ENCODE measurements around the gene PRDM16. TPM values are rescaled to one million over a fixed set of nuclear protein-coding genes. Genes with fewer than 3 reads are reported as not detected.

PRDM16 gene
- polyA plus RNA-seq, 3 donors, result not detected

- Histone ChIP-seq H3K4me2 (replicated peaks; ENCODE audit: extremely low read depth, low read length, poor library complexity, severe bottlenecking) (no peak overlapping the region), H3K79me2 (ENCODE audit: insufficient read depth, low read length) (no peaks in the 10 kb centered on the region), H3K27me3 (ENCODE audit: control insufficient read depth in 2 of 2, insufficient read depth in 2 of 2, low read length in 2 of 2) (peaks cover 8 to 27% of the 10 kb centered on the region in 2 donors), H4K20me1 (ENCODE audit: insufficient read depth, low read length) (no peaks in the 10 kb centered on the region), H3K27ac (ENCODE audit: low read depth in 1 of 2, low read length in 2 of 2) (no peak overlapping the region), H3K9ac (ENCODE audit: insufficient read depth, low read length, poor library complexity, severe bottlenecking) (no peak overlapping the region), H3K9me3 (replicated peaks in 1 of 2; ENCODE audit: control insufficient read depth in 1 of 2, insufficient read depth in 1 of 2, low read length in 2 of 2) (no peaks in the 10 kb centered on the region), H2AFZ (ENCODE audit: insufficient read depth, low read depth, low read length, poor library complexity, severe bottlenecking) (no peak overlapping the region), H3K4me1 (ENCODE audit: control insufficient read depth in 1 of 2, insufficient read depth in 2 of 2, low read length in 2 of 2) (no peaks in the 10 kb centered on the region), H3K4me3 (replicated peaks in 1 of 3; ENCODE audit: low read depth in 2 of 3, low read length in 3 of 3) (no peak overlapping the region), H3K36me3 (replicated peaks in 1 of 2; ENCODE audit: control insufficient read depth in 1 of 2, insufficient read depth in 2 of 2, low read length in 2 of 2) (no peaks in the 10 kb centered on the region)
- no peak overlapping the region for H3K4me3 Mint-ChIP-seq
- H3K27me3 Mint-ChIP-seq (ENCODE audit: low read depth in 3 of 3), result peaks cover 32 to 41% (median 41%) of the 10 kb centered on the region in 3 donors
- WGBS (ENCODE audit: insufficient coverage), result 96% methylated on average over 12 of the region's 13 CpGs
- no peaks in the 10 kb centered on the region for H3K4me1 Mint-ChIP-seq
- intact Hi-C loops (cut with micrococcal nuclease), result no loop called here
- TF ChIP-seq, protein P1, sequence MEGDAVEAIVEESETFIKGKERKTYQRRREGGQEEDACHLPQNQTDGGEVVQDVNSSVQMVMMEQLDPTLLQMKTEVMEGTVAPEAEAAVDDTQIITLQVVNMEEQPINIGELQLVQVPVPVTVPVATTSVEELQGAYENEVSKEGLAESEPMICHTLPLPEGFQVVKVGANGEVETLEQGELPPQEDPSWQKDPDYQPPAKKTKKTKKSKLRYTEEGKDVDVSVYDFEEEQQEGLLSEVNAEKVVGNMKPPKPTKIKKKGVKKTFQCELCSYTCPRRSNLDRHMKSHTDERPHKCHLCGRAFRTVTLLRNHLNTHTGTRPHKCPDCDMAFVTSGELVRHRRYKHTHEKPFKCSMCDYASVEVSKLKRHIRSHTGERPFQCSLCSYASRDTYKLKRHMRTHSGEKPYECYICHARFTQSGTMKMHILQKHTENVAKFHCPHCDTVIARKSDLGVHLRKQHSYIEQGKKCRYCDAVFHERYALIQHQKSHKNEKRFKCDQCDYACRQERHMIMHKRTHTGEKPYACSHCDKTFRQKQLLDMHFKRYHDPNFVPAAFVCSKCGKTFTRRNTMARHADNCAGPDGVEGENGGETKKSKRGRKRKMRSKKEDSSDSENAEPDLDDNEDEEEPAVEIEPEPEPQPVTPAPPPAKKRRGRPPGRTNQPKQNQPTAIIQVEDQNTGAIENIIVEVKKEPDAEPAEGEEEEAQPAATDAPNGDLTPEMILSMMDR (IDR thresholded peaks at IDR 0.05), result no peak
- no peak overlapping the region for H3K27ac Mint-ChIP-seq
- peaks cover 0 to 2% (median 0%) of the 10 kb centered on the region in 7 donors for H3K9me3 Mint-ChIP-seq
- H3K36me3 Mint-ChIP-seq, result no peaks in the 10 kb centered on the region
- DNase-seq, result no peak
Measured at GRCh38 chr1:3153197-3153596, 84.2 kb downstream of the PRDM16 start.

DNA sequence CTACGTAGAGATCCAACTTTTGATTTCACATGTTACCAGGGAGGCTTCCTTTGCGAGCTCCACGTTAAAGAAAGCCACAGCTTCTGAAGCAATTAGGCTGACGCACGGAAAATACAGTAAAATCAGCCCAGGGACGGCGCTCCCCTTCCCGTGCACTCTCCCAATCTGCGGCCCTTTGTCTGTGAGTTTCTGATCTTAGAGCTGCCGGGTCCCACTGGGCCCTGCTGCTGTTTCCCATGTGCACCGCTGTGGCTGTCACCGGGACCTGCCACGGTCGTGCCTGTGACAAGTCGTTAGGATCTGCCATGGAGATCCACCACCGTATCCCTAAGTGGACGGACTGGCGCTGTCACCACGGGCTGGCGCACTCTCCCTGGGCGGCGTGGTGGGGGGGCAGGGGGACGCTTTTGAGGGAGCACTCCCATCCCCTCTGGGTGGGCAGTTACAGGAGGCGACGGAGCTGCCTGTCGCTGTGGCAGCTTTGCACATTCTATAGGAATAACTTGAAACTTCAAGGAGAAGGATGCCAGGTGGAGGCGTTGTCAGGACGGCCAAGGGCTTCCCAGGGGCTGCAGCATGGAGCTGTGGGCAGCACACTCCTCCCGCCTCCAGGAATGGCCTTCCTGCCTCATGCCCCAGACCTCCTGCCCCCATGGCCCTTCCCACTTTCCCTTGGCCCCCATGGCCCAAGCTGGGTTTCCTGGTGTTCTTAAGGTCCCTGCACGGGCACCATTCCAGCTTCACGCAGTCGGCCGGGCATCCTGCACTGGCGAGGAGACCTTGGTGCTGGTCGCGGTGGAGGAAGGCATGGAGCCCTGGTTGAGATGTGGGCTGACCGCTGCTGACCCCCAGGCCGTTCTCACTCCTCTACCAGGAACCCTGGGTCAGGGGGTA, 85.1 kb downstream of the PRDM16 start:
- no peaks in the 10 kb centered on the region for H3K4me1 Mint-ChIP-seq
- peaks cover 35 to 48% (median 38%) of the 10 kb centered on the region in 3 donors for H3K27me3 Mint-ChIP-seq (ENCODE audit: low read depth in 3 of 3)
- 91% methylated on average over 20 of the region's 38 CpGs for WGBS (ENCODE audit: insufficient coverage)

More for the DNA sequence above, 85.1 kb downstream of the PRDM16 start:
- DNase-seq, result no peak
- TF ChIP-seq, protein P1 (IDR thresholded peaks at IDR 0.05), result no peak
- Histone ChIP-seq H2AFZ (ENCODE audit: insufficient read depth, low read depth, low read length, poor library complexity, severe bottlenecking) (no peak overlapping the region), H3K79me2 (ENCODE audit: insufficient read depth, low read length) (no peaks in the 10 kb centered on the region), H3K36me3 (replicated peaks in 1 of 2; ENCODE audit: control insufficient read depth in 1 of 2, insufficient read depth in 2 of 2, low read length in 2 of 2) (no peaks in the 10 kb centered on the region), H3K27me3 (ENCODE audit: control insufficient read depth in 2 of 2, insufficient read depth in 2 of 2, low read length in 2 of 2) (peaks cover 8 to 27% of the 10 kb centered on the region in 2 donors), H4K20me1 (ENCODE audit: insufficient read depth, low read length) (no peaks in the 10 kb centered on the region), H3K4me1 (ENCODE audit: control insufficient read depth in 1 of 2, insufficient read depth in 2 of 2, low read length in 2 of 2) (no peaks in the 10 kb centered on the region), H3K4me2 (replicated peaks; ENCODE audit: extremely low read depth, low read length, poor library complexity, severe bottlenecking) (no peak overlapping the region), H3K9me3 (replicated peaks in 1 of 2; ENCODE audit: control insufficient read depth in 1 of 2, insufficient read depth in 1 of 2, low read length in 2 of 2) (no peaks in the 10 kb centered on the region), H3K4me3 (replicated peaks in 1 of 3; ENCODE audit: low read depth in 2 of 3, low read length in 3 of 3) (no peak overlapping the region), H3K27ac (ENCODE audit: low read depth in 1 of 2, low read length in 2 of 2) (no peak overlapping the region), H3K9ac (ENCODE audit: insufficient read depth, low read length, poor library complexity, severe bottlenecking) (no peak overlapping the region)
- Mint-ChIP-seq H3K27ac (no peak overlapping the region), H3K4me3 (peak overlapping the region in 1 of 2 donors; percentile 26), H3K36me3 (no peaks in the 10 kb centered on the region), H3K9me3 (peaks cover 0 to 2% (median 0%) of the 10 kb centered on the region in 7 donors)
- intact Hi-C loops (cut with micrococcal nuclease), result no loop called here

Data from CD14-positive monocyte (primary cell).